ENCODE measurements around the gene MYO16.
"Not testable (repeated sequence)": the region's sequence is repeated elsewhere in the genome, so short reads cannot be mapped to it uniquely, and the experiment has no call there.

Gene MYO16

DNA sequence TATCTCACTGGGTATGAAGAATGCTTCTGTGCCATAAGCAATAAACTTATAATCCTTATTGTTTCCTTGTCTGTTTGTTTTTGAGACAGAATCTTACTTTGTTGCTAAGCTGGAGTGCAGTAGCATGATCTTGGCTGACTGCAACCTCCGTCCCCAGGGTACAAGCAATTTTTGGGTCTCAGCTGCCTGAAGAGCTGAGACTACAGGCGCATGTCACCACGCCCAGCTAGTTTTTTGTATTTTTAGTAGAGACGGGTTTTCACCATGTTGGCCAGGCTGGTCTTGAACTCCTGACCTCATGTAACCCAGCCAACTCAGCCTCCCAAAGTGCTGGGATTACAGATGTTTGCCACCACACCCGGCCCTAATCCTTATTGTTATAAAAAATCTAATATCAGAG, 112.5 kb downstream of the MYO16 start:
- DNase-seq (ENCODE audit: low read depth in 3 of 3, low spot score in 1 of 3), result no peak

DNA sequence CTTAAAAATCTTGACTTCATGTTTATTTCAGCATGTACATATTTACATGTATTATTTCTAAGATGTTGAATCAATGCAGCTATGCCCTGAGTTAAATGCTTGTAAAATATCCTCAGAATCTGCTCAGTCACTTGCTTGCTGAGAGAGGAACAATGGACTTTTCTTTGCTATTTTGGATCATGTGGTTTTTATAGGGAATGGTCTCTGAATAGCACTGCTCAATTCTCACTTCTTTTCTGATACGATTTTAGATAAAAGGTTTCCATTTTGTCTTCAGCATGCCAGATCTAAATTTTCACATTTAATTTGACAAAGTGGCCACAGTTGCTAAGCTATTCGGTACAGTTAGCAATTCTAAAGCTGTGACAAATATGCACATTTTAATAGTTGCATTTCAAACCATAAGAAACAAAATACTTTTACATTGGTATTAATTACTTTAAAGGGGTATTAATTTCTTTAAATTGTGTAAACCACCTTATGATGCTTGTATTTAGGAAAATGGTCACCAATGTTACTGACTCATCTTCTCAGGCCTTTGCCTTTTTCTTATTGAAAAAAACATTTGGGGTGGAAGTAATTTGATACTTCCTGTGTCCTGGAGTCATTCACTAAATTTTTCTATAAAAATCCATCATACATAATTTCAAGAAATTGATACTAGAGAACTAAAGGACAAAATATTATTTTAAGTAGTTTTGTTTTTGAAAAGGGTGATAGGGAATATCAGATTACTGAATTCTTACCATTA, 113.5 kb downstream of the MYO16 start:
- no peak for DNase-seq (ENCODE audit: low read depth in 3 of 3, low spot score in 1 of 3)

DNA sequence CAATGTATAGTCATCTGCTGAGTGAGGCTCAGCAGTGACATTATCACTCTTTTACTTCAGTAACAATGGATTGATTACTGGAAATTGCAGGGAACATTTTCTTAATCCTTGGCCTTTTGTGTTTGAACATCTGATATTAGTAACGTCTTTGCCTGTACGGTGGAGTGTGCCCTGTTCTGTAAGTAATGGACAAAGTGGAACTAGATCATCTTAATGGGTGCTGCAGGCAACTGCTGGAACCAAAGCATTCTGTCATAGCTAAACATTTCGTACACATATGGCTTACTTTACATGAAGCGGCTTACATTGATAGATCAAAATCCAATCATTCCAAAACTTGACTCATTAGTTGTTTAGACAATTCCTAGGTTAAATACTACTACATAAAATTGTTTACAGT, 114.1 kb downstream of the MYO16 start:
- DNase-seq (ENCODE audit: low read depth in 3 of 3, low spot score in 1 of 3), result no peak

DNA sequence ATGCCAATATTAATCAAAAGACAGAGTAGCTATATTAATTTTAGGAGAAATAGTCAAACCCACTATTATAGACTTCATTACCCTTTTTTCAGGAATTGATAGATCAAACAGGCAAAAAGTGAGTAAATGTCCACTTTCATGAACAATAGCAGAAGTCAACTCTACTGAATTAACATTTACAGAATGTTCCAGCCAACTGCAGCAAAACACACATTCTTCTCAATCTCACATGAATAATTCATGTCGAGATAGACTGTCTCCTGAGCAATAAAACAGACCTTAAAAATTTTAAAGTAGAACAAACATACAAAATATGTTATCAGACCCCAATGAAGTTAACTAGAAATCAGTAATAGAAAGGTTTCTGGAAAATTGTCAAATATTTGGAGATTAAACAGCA, 118.4 kb downstream of the MYO16 start:
- no peak for DNase-seq (ENCODE audit: low read depth in 3 of 3, low spot score in 1 of 3)

DNA sequence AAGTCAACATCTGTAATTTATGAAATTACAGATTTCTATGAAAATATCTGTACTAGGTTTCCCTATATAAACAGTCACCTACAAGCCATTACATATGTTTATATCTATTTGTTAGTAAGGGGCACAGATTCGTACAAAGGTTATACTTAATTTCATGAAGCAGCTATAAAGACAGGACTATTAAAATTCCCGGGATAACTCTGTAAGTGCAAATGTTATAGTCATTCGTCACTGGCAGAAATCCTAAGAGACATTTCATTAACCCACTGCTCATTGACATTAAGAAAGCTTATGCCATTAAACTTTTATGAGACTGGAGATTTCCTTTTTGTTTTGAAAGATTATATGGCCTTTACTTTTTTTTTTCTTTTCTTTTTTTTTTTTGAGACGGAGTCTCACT, 122.9 kb downstream of the MYO16 start:
- DNase-seq (ENCODE audit: low read depth in 3 of 3, low spot score in 1 of 3), result no peak

DNA sequence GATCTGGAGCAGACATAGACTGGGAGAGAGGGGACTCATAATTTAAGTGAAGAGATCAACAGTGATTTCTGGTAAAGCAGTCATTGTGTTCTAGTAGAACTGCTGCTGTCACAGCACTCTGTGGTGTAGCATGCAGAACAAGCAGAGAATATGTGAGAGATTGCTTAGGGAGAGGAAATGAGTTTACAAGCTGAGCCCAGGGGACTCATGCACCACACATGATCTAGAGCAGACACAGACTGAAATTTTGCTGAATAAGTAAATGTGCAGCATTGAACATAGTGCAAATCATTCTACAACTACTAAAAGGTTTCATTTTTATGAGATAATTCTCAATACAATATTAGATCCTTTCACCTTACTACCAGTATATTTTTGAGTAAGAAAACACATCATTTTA, 125.7 kb downstream of the MYO16 start:
- no peak for DNase-seq (ENCODE audit: low read depth in 3 of 3, low spot score in 1 of 3)

DNA sequence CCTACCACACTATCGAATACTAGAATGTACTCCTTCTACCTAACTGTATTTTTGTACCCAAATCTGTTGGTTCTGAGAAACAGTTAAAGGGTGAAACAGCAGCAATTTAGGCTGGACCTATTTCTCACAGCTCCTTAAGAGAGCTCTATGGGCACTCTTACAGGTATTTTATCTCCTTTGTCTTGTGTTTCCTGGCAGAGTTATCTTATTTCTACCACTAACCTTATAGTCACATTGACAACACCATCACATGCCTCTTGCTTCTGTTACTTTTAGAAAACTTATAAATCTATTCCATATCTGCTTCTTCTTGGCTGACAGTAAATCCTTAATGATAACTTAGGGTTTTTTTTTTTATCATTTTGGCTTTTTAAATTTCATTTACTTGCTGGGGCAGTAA, 130.7 kb downstream of the MYO16 start:
- no peak for DNase-seq (ENCODE audit: low read depth in 3 of 3, low spot score in 1 of 3)

DNA sequence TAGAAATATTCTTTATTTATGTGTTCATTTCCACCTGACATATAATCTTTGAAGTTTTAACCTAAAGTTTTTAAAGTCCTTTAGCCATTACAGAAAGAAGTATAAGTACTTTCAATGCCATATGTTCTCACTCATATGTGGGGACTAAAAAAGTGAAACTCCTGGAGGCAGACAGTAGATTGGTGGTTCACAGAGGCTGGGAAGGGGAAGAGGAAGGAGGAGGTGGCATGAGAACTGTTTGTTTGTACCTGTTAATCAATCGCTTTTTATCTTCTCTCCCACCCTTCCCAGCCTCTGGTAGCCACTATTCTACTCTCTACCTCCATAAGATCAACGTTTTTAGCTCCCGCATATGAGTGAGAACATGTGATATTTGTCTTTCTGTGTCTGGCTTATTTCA, 131.1 kb downstream of the MYO16 start:
- no peak for DNase-seq (ENCODE audit: low read depth in 3 of 3, low spot score in 1 of 3)

DNA sequence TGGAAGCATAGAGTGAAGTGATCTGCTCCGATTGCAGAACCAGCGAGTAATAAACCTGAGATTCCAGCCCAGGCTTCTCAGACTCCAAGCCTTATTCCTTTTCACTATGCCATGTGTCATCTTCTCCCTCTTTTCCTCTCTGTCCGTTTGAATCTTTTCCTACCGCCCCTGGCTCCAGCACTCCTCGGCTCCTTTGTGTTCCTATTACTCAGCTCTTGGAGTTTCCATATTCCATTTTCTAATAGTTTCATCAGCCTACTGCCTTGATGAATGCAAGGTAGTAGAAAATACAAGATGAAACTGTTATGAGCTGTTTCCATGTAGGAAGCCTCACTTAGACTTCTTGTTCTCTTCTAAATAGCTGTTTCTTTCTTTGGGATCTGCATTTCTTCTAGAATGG, 138.6 kb downstream of the MYO16 start:
- DNase-seq (ENCODE audit: low read depth in 3 of 3, low spot score in 1 of 3), result no peak

DNA sequence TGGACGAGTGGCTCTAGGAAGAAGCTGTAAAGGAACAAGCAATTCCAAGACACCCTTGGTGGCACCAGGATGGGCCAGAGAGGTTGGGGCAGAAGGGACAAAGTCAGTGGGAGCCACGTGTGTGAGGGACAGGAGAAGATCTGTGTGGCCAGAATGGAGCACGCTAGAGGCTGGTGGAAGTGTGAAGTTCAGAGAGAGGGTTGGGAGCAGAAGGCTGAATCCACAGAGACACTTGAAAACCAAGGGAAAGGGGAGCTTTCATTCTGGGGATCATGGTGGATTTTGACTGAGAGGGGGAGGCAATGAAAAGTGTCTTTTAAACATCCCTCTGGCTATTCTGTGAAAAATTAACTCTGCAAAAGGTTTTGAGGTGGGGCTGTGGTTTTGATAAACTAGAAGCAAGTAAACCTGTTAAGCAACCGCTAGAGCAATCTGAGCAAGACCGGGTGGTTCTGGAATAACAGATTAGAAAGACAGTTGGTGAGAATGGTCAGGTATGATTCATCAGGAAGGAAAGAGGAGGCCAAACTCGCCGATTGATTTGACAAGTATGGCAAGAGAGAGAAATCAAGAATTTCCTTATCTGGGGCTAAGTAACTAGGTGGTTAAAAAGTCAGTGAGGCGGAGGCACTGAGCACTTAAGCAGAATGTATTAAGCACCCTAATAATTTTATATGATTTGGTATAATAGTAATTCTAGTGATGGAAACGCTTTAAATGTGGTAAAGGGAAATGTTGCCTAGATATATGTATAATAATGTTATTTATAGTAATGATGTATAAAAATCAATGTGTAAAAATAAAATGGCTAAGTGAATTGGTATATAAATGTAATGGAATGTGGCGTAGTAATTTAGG, 140.0 kb downstream of the MYO16 start:
- no peak for DNase-seq (ENCODE audit: low read depth in 3 of 3, low spot score in 1 of 3)

DNA sequence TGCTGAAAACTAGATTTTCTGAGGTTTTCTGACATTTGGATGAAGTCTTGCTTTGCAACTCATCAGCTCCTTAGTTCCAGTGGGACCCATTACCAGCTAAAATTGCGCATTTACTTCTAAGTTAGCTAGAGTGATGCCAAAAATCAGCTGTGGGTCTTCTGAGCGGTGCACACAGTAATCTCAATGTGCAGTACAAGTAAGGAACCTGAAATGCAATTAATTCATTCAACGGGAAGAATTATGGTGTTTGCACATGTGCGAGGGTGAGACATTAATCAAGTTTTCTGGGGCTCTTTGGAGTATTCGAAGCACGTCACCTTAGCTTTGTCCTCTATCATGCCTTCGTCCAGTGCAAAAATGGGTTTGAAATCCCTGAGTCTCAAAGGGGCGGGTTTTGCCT, 146.2 kb downstream of the MYO16 start:
- DNase-seq (ENCODE audit: low read depth in 3 of 3, low spot score in 1 of 3), result no peak

DNA sequence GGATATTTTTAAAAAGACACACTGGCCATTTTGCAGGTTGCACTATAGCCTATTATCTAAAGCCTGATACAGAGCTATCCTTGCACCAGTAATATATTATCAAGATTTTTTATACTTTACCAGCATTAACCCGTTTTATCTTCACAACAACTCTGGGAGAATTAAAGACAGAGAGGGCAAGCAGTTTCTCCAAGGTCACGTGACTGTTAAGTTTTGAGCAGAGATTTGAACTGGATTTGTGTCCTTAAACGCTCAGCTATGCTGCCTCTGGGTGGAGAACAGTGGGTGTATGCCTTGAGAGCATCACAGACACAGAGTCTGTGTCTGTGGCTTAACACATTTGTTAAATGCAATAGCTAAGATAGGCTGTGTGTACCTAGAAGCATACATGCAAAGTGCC, 147.2 kb downstream of the MYO16 start:
- DNase-seq (ENCODE audit: low read depth in 3 of 3, low spot score in 1 of 3), result no peak

DNA sequence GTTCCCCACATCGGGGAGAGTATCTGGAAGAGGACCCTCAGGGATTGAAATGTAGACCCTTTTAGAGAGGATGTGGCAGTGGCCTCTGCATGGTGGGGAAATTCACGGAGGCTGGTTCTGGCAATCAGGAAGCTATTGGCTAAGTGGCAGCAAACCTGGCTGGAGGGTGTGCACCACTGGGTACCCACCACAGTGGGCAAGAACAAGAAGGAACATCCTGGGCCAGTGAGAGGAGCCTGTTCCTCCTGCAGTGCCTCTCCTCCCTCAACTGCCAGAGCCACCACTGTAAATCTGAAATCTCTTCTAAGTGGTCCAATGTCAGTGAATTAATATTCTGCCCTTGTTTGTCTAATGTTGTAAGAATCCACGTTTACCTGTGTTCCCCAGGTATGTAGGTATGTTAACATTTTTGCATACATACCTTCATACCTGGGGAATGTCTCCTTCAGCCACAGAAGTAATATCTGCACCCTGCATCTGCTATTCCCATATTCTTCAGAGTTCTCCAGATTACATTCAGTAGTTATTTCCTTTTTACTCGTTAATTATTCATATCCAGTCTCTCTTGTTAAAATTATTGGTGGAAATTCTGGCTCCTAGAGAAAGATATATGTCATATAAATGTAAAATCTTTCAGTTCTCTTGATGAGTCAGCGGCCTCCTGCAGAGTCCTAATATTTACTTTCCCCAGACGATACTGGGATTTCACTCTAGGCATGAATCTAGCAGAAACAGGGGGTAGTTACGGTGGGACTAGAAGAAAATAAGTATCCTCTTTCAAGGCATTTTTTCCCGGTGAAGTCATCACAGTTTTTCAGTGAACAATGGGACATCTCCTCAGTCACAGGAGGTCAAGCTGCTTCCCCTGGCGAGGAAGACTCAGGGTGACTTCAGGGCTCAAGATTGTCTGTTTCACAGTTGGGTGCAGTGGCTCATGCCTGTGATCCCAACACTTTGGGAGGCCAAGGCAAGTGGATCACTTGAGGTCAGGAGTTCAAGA, 148.3 kb downstream of the MYO16 start:
- no peak for DNase-seq (ENCODE audit: low read depth in 3 of 3, low spot score in 1 of 3)

DNA sequence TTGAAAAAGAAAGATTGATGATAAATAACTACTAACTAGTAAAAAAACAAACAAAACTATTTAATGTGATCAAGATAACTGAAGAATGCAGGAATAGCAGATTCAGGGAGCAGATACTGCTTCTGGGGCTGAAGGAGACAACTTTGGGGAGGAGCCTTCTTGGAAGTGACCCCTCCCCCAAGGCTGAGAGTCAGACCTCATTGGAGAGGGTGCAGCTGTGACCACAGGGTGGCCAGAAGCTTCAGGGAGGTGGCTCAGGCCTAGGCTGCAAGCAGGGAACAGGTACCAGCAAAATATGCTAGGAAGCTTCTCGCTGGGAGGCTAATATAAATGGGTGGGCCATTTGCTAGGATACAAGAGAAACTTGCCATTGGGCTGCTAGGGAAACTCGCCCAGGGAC, 149.9 kb downstream of the MYO16 start:
- no peak for DNase-seq (ENCODE audit: low read depth in 3 of 3, low spot score in 1 of 3)

DNA sequence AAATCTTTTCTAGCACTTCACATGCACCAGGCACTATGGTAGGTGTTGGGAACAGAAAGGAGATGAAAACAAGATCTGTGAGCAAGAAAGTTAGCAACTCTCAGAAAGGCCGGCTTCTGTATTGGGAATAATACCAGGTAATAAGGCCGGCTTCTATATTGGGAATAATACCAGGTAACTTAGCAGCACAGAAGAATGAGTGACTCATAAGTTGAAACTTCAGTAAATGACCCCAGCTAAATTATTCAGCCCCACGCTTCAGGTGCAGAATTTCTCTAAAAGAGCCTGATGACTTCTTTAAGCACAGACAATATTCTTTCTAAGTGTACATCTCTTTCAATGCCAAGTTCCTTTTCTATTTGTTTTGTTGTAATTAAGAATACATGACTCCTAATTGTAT, 151.3 kb downstream of the MYO16 start:
- DNase-seq (ENCODE audit: low read depth in 3 of 3, low spot score in 1 of 3), result no peak

DNA sequence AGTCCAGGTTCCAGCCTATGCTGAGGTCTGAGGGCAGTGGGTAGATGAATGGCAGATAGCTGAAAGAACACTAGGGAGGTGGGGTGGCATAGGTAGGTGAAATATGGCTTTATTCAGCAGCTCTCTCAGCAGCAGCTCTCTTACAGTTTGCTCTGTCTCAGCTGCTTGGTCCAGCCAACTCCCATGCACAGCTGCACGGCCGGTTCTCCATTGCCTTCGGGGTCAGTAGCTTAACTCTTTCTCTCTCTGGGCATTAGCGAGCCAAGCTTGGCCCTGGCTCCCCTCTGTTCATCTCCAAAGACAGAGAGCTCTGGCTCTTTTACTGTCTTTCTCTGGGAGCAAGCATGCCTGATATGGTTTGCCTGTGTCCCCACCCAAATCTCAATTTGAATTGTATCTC, 151.9 kb downstream of the MYO16 start:
- DNase-seq (ENCODE audit: low read depth in 3 of 3, low spot score in 1 of 3), result no peak

DNA sequence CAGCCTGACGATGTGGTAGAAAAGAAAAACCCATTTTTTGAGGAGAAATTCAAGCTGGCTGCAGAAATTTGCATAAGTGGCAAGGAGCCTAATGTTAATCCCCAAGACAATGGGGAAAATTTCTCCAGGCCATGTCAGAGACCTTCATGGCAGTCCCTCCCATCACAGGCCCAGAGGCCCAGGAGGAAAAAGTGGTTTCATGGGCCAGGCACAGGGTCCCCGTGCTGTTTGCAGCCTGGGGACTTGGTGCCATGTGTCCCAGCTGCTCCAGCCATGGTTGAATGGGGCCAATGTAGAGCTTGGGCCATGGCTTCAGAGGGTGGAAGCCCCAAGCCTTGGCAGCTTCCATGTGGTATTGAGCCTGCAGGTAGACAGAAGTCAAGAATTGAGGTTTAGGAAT, 153.1 kb downstream of the MYO16 start:
- DNase-seq (ENCODE audit: low read depth in 3 of 3, low spot score in 1 of 3), result not testable (repeated sequence)

DNA sequence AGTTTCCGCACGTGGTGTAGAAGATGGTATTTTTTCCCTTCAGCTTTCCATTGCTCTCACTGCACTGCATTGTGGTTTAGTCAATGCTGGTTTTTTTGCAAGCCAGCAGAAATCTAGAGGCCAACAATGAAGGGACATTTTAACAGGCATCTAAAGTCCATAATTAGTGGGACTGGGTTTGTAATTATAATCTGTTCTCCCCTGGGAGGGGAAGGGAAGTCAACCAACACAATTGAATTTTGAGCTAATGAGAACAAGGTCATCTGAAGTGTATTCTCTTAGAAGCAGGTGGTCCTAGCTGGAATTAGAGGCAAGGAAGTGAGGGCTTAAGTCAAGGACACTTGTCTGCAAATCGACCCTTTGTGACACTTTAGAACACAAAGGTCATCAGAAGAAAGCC, 156.4 kb downstream of the MYO16 start:
- no peak for DNase-seq (ENCODE audit: low read depth in 3 of 3, low spot score in 1 of 3)

DNA sequence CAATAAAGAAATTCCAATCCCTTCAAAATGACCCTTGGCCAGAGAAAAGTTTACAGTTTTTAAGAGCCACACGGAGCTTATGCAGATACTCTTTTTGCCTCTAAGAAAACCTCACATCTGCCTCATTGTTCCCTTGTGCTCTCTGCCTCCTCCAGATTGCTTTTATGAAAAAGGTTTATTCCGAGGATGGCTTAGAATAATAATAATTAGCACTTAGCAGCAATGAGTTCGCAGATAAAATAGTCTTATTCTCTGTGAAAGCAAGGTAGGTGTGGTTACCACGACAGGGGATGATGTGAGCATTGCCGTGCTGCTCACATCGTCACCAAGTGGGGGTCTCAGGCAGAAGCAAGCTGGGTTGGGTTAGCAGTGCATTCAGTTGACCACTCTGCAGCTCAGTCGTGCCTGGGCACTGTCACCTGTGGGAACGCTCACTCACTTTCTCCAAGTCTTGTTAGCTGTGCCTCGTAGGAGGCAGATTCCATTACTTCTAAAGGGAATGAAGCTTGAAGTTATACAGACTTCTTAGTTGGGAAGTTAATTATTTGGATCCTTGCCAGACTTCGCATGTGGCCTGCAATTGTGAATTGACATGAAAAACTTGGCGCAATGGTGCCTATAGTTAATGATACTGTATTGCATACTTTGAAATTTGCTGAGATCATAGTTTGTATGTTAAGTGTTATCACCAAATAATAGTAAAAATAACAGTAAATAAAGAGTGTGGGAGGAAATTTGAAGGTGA, 157.2 kb downstream of the MYO16 start:
- DNase-seq (ENCODE audit: low read depth in 3 of 3, low spot score in 1 of 3), result no peak

DNA sequence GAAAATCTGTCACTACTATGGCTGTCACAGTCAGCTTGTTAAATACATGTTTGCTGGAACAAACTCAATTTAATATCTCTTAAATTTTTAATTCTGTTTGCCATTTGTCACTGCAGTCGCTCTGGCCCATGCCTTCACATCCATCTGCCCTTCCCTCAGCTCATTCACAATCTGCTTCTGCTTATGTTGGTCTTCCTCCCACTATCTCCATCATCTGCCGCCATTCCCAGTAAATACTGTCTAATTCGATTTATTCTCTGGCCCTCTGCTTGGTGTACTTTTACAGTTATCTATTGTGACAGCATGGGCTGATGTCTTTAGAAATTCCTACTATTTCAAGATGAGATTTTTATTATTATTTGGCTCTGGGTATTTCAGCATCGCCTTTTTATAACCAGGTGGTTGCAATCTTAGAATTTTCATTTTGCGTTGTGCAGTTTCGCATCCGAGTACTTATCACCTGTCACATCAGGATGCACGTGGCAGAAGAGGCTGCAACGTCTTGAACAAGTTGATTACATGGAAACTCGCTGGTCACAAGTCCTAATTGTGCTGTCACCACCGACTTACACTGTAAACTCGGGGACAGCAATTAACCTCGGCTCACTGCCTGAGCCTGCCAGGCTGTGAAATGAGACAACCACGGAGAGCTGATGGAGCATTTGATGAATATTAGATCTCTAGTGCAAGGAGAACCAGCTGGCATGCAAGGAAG, 158.4 kb downstream of the MYO16 start:
- DNase-seq (ENCODE audit: low read depth in 3 of 3, low spot score in 1 of 3), result no peak

Measured in stimulated activated CD4-positive, alpha-beta T cell treated with anti-CD3 and anti-CD28 coated beads, TNF-alpha, amount 100 ng/mL, for 1 hour (primary cell).